Ascending aorta (tissue), 2 donors: ENCODE results near the gene KRTAP5-8. TPM values are rescaled to one million over a fixed set of nuclear protein-coding genes. Genes with fewer than 3 reads are reported as not detected.
A peak's percentile ranks its signal among the peaks of the same experiment; 100 is the strongest.
"Not testable (repeated sequence)": the region's sequence is repeated elsewhere in the genome, so short reads cannot be mapped to it uniquely, and the experiment has no call there.

Experiments used
- DNase-seq, 2 donors: peaks; one replicate each; pipeline ENCODE4 v3.0.0-alpha.2; 2019; ENCODE audit warnings: low spot score in 2 of 2
- H3K27ac ChIP-seq, 2 donors: fragments of 200-600 bp; sonication (generic); one replicate each; pipeline ENCODE4 v1.5.1; 2016 to 2017; ENCODE audit warnings: mild to moderate bottlenecking in 1 of 2
- H3K27me3 ChIP-seq: fragments of 200-600 bp; sonication (generic); one replicate; pipeline ENCODE4 v1.5.1; 2017
- H3K36me3 ChIP-seq, 2 donors: fragments of 200-600 bp; sonication (generic); one replicate each; pipeline ENCODE4 v1.5.1; 2016
- H3K4me1 ChIP-seq, 2 donors: fragments of 200-600 bp; sonication (generic); one replicate each; pipeline ENCODE4 v1.5.1; 2016 to 2017; ENCODE audit warnings: mild to moderate bottlenecking in 1 of 2
- H3K4me3 ChIP-seq, 2 donors: fragments of 200-600 bp; sonication (generic); one replicate each; pipeline ENCODE4 v1.5.1; 2016 to 2017; ENCODE audit warnings: mild to moderate bottlenecking in 1 of 2
- H3K9me3 ChIP-seq, 2 donors: fragments of 200-600 bp; sonication (generic); one replicate each; pipeline ENCODE4 v1.5.1; 2016
- CTCF ChIP-seq, 3 experiments: fragments of 200-600 bp in 2 of 3; fragments of 450-650 bp in 1 of 3; sonication (generic) in 2 of 3; IDR thresholded peaks; one replicate each; pipeline ENCODE4 v1.5.1; 2016 to 2019; ENCODE audit warnings: antibody characterized with exemption in 3 of 3, mild to moderate bottlenecking in 1 of 3, moderate library complexity in 1 of 3
- intact Hi-C: fragments of 100-400 bp; cut with DNase I; formaldehyde crosslinking; loops from one replicate; pipeline ENCODE4 v1.15.1; 2023
- total RNA-seq: library from RNA; depleted of rRNA; stranded (reverse); fragments of >200 nt; gene quantifications from one replicate; pipeline ENCODE4 v1.1.0, GENCODE V29; 2016

Gene KRTAP5-8
- total RNA-seq, 1 donor from 2014 or later: not detected

DNA sequence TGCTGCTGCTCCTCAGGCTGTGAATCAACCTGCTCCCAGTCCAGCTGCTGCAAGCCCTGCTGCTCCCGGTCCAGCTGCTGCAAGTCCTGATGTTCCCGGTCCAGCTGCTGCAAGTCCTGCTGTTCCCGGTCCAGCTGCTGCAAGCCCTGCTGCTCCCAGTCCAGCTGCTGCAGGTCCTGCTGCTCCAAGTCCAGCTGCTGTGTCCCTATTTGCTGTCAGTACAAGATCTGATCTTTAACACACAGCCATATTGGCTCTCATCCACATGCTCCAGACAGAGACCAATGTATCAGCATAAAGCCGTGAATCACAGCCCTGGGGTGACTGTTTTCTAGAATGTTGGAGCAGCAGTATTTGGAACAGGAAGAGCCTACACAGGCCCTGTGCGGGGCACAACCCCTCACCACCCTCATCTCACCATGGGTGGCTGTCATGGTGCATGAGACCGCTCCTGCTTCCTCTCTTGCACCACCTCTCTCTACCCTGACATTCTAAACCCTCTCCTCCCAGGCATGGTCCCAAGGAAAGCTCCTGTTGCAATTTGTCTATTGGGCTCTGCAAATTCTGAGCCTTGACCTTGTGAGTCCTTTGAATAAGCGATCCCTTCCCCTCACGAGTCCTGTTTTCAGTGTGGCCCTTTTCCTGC lies 31.0 kb downstream of the KRTAP5-8 start:
- H3K36me3 ChIP-seq: no peaks in the 10 kb centered on the region

DNA sequence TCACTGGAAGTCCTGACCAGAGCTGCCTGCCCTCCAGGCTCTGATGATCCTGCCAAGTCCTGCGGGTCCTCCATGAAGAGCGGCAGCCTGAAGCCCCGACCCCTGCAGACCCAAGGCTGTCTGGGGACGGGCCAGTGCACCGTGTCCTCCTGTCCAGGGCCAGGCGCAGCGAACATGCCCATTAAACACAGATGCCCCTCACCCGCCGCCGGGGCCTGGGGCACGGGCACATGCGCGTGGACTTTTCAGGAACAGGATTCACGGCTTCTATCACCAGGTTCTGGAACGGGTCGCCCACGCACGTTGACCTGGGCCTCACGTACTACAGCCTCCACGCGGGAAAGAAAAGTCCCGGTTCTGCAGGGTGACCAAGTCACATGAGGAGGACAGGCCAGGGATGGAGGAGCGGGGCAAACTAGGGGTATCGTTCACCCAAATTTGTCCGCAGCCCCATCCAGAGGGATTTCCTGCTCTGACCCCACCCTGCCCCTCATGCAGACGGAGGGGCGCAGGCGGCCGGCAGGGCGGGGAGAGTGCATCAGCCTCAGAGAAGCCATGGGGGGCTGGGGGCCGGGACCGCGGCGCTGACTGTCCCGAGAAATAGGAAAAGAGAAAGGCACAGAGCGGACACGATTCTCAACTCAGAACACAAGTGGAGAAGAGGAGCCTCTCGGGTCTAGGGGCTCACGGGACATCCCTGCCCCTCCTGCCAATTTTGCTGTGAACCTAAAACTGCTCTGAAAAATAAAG lies 33.5 kb downstream of the KRTAP5-8 start:
- intact Hi-C loops, H3K4me1 ChIP-seq, H3K27me3 ChIP-seq, H3K9me3 ChIP-seq, H3K4me3 ChIP-seq, H3K27ac ChIP-seq, H3K36me3 ChIP-seq: not testable (repeated sequence)
- DNase-seq: peak in 1 of 2 donors; percentile 43

More for the DNA sequence above, 31.0 kb downstream of the KRTAP5-8 start:
- H3K27ac ChIP-seq: no peak overlapping the region
- no peak for DNase-seq
- H3K4me3 ChIP-seq: no peak overlapping the region
- no peaks in the 10 kb centered on the region for H3K27me3 ChIP-seq
- H3K4me1 ChIP-seq: no peaks in the 10 kb centered on the region
- intact Hi-C loops: no loop called here
- H3K9me3 ChIP-seq: no peaks in the 10 kb centered on the region
- no peak for TF ChIP-seq CTCF (IDR thresholded peaks at IDR 0.05)

- intact Hi-C loops: no loop called here
- H3K9me3 ChIP-seq: no peaks in the 10 kb centered on the region
- no peak overlapping the region for H3K27ac ChIP-seq
- no peaks in the 10 kb centered on the region for H3K36me3 ChIP-seq
- no peaks in the 10 kb centered on the region for H3K27me3 ChIP-seq
- no peak for DNase-seq
- no peak overlapping the region for H3K4me3 ChIP-seq
- TF ChIP-seq CTCF (IDR thresholded peaks at IDR 0.05): no peak
- no peaks in the 10 kb centered on the region for H3K4me1 ChIP-seq
Measured at GRCh38 chr11:71572811-71573210, 35.0 kb downstream of the KRTAP5-8 start.

DNA sequence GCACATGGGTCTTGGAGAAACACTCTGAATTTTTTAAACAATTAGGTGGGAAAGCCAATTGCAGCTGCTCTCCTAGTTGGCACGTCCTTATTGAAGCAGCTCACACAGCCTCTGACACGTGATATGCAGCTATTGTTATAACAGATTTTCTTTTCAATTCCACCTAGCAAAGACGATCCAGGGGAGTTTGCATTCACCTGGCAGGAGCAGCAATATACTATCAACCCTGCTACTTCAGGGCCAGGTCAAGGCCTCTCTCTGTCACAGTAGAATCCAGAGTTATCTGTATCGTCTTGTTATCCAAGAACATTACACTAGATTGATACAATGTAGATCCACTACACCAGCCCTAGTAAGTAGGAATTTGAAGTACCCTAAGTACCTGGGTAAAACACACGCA lies 36.6 kb downstream of the KRTAP5-8 start:
- Histone ChIP-seq H3K27me3 (no peaks in the 10 kb centered on the region), H3K4me3 (no peak overlapping the region), H3K4me1 (no peaks in the 10 kb centered on the region), H3K27ac (no peak overlapping the region), H3K9me3 (no peaks in the 10 kb centered on the region), H3K36me3 (no peaks in the 10 kb centered on the region)
- DNase-seq: no peak
- intact Hi-C loops: no loop called here
- no peak for TF ChIP-seq CTCF (IDR thresholded peaks at IDR 0.05)

- Histone ChIP-seq H3K27me3 (no peaks in the 10 kb centered on the region), H3K4me1 (no peaks in the 10 kb centered on the region), H3K9me3 (no peaks in the 10 kb centered on the region), H3K27ac (no peak overlapping the region), H3K36me3 (no peaks in the 10 kb centered on the region), H3K4me3 (no peak overlapping the region)
- no peak for DNase-seq
- intact Hi-C loops: no loop called here
- TF ChIP-seq CTCF (IDR thresholded peaks at IDR 0.05): no peak
Measured at GRCh38 chr11:71575723-71576424, 38.0 kb downstream of the KRTAP5-8 start.

DNA sequence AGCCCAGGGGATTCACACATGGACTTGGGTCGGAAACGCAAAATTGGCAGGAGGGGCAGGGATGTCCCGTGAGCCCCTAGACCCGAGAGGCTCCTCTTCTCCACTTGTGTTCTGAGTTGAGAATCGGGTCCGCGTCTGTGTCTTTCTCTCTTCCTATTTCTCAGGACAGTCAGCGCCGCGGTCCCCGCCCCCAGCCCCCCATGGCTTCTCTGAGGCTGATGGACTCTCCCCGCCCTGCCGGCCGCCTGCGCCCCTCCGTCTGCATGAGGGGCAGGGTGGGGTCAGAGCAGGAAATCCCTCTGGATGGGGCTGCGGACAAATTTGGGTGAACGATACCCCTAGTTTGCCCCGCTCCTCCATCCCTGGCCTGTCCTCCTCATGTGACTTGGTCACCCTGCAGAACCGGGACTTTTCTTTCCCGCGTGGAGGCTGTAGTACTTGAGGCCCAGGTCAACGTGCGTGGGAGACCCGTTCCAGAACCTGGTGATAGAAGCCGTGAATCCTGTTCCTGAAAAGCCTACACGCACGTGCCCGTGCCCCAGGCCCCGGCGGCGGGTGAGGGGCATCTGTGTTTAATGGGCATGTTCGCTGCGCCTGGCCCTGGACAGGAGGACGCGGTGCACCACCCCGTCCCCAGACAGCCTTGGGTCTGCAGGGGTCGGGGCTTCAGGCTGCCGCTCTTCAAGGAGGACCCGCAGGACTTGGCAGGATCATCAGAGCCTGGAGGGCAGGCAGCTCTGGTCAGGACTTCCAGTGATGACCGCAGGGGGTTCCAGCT lies 39.1 kb downstream of the KRTAP5-8 start:
- H3K27me3 ChIP-seq, H3K4me1 ChIP-seq, H3K36me3 ChIP-seq, DNase-seq, intact Hi-C loops, H3K27ac ChIP-seq, H3K4me3 ChIP-seq, H3K9me3 ChIP-seq: not testable (repeated sequence)
